K562 (cell line): ENCODE results near the gene ITGA1. TPM values are rescaled to one million over a fixed set of nuclear protein-coding genes. Genes with fewer than 3 reads are reported as not detected.

Source experiments
- ATAC-seq: fragments of 200-7000 bp; cut with Tn5 transposase; 3 replicates; pipeline ENCODE4 v1.9.1; 2020; ENCODE audit warnings: moderate library complexity
- BruUV-seq: library from RNA; stranded (reverse); fragments of 400-500 nt; replicated peaks from 2 replicates; lab custom pipeline; 2021; lab: Mats Ljungman, UMichigan
- CTCF ChIA-PET: fragments of 300-600 bp; formaldehyde crosslinking; extraction: SDS; loops from one replicate; lab custom pipeline; 2021; ENCODE audit warnings: low intra/inter-chr PET ratio; lab: Yijun Ruan, JAX
- POLR2A ChIA-PET: fragments of 300-600, 350-650 bp; sonication (Branson Sonifier 250); formaldehyde crosslinking; extraction: SDS; loops from one replicate; lab custom pipeline; 2021; ENCODE audit warnings: antibody characterized with exemption, inconsistent platforms; lab: Yijun Ruan, JAX
- DNase-seq, 4 experiments: peaks; one replicate each; pipeline versions ENCODE4 v3.0.0 to v3.0.0-alpha.2; 2011 to 2018; ENCODE audit warnings: low spot score in 3 of 4, mixed read lengths in 3 of 4; ENCODE audit errors: extremely low read depth in 1 of 4
- FAIRE-seq: peaks from 2 replicates; lab custom pipeline; 2011; peaks lifted over from hg19 to GRCh38; lab: Jason Lieb, UNC
- H2AFZ ChIP-seq: 2 replicates; pipeline ENCODE4 v1.6.0; 2011; ENCODE audit warnings: low read depth, low read length, control low read depth, inconsistent platforms
- H3K27ac ChIP-seq: fragments of 200-600 bp; 3 replicates; pipeline ENCODE4 v1.8.0; 2011; ENCODE audit warnings: low read depth, mild to moderate bottlenecking, control low read depth, inconsistent platforms, low read length, moderate library complexity, mixed read lengths; ENCODE audit errors: extremely low read depth
- H3K27me3 ChIP-seq, 2 experiments: fragments of 300-600 bp in 1 of 2; 2 replicates in 1 of 2; 3 replicates in 1 of 2; pipeline versions ENCODE4 v1.6.0 to v1.8.0; 2011; ENCODE audit warnings: inconsistent platforms in 2 of 2, low read length in 2 of 2, mild to moderate bottlenecking in 1 of 2, mixed read lengths in 1 of 2, moderate library complexity in 1 of 2; ENCODE audit not compliant: control insufficient read depth in 2 of 2, insufficient read depth in 2 of 2
- H3K36me3 ChIP-seq: fragments of 300-600 bp; 3 replicates; pipeline ENCODE4 v1.8.0; 2011; ENCODE audit warnings: mild to moderate bottlenecking, low read length, inconsistent platforms; ENCODE audit not compliant: control insufficient read depth, insufficient read depth
- H3K4me1 ChIP-seq, 2 experiments: fragments of 200-600 bp in 1 of 2; replicated peaks in 1 of 2; 2 replicates in 1 of 2; 3 replicates in 1 of 2; pipeline versions ENCODE4 v1.5.1 to v1.8.0; 2011; ENCODE audit warnings: inconsistent platforms in 2 of 2, low read length in 2 of 2, mild to moderate bottlenecking in 1 of 2, mixed read lengths in 1 of 2, moderate library complexity in 1 of 2; ENCODE audit not compliant: control insufficient read depth in 2 of 2, insufficient read depth in 2 of 2
- H3K4me2 ChIP-seq: 2 replicates; pipeline ENCODE4 v1.6.1; 2011; ENCODE audit warnings: low read length, control low read depth, inconsistent platforms, mixed read lengths; ENCODE audit not compliant: insufficient read depth
- H3K4me3 ChIP-seq: fragments of 200-600 bp; sonication (generic), shearing (Covaris generic); 2 replicates; pipeline ENCODE4 v1.5.1; 2016; ENCODE audit warnings: control low read depth, inconsistent platforms
- H3K79me2 ChIP-seq: fragments of 200-600 bp; 3 replicates; pipeline ENCODE4 v1.8.0; 2011; ENCODE audit warnings: low read length, inconsistent platforms; ENCODE audit not compliant: control insufficient read depth, insufficient read depth
- H3K9ac ChIP-seq, 2 experiments: 2 replicates each; pipeline versions ENCODE4 v1.6.0 to v1.6.1; 2011; ENCODE audit warnings: low read depth in 2 of 2, low read length in 2 of 2, control low read depth in 1 of 2, inconsistent platforms in 1 of 2, mild to moderate bottlenecking in 1 of 2, mixed read lengths in 1 of 2; ENCODE audit not compliant: insufficient read depth in 1 of 2
- H3K9me1 ChIP-seq: one replicate; pipeline ENCODE4 v1.6.0; 2011; ENCODE audit warnings: inconsistent platforms, mild to moderate bottlenecking, low read length, moderate library complexity; ENCODE audit not compliant: control insufficient read depth, insufficient read depth
- H3K9me3 ChIP-seq: replicated peaks from 2 replicates; pipeline ENCODE4 v1.5.1; 2011; ENCODE audit warnings: low read depth, low read length, inconsistent platforms; ENCODE audit not compliant: control insufficient read depth, insufficient read depth
- H4K20me1 ChIP-seq: replicated peaks from 2 replicates; pipeline ENCODE4 v1.6.1; 2011; ENCODE audit warnings: low read length, inconsistent platforms, mixed read lengths; ENCODE audit not compliant: control insufficient read depth, insufficient read depth
- ARHGAP35 ChIP-seq: fragments of 450-650 bp; IDR thresholded peaks from 2 replicates; pipeline ENCODE4 v1.6.1; 2018; ENCODE audit not compliant: partially characterized antibody
- CBFA2T3 ChIP-seq: fragments of 450-650 bp; IDR thresholded peaks from 2 replicates; pipeline ENCODE4 v1.6.1; 2017
- KDM1A ChIP-seq, 2 experiments: fragments of 450-650 bp; IDR thresholded peaks; 2 replicates each; pipeline ENCODE4 v1.6.1; 2016; ENCODE audit warnings: mild to moderate bottlenecking in 2 of 2
- PRPF4 ChIP-seq: fragments of 200-400 bp; formaldehyde crosslinking; IDR thresholded peaks from one replicate; pipeline ENCODE4 v1.6.1; 2017; ENCODE audit warnings: low read length, low read depth, mild to moderate bottlenecking; ENCODE audit not compliant: insufficient read depth, poor library complexity, severe bottlenecking
- RAD21 ChIP-seq, 2 experiments: fragments of 250-450 bp in 1 of 2; fragments of 450-650 bp in 1 of 2; sonication (Bioruptor Pico) in 1 of 2; formaldehyde crosslinking in 1 of 2; IDR thresholded peaks in 1 of 2; conservative IDR thresholded peaks in 1 of 2; 2 replicates each; pipeline versions ENCODE4 v1.4.0 to v1.8.0; 2020 to 2022; ENCODE audit warnings: mild to moderate bottlenecking in 2 of 2, moderate library complexity in 1 of 2
- RUNX1 ChIP-seq: sonication (generic); IDR thresholded peaks from 2 replicates; pipeline ENCODE4 v1.6.1; 2016; ENCODE audit warnings: antibody characterized with exemption, low read depth
- ZNF583 ChIP-seq: fragments of 250-450 bp; sonication (Bioruptor Pico); IDR thresholded peaks from 2 replicates; pipeline ENCODE4 v1.4.0; 2020
- WGBS: fragments of 100-300 bp; shearing (Covaris generic); methylation state at CpG from one replicate; pipeline ENCODE4 v1.1.6; 2016; ENCODE audit warnings: low coverage, mixed read lengths; ENCODE audit not compliant: insufficient coverage; ENCODE audit errors: missing lambda C conversion rate; 5-methylcytosine and 5-hydroxymethylcytosine counted together
- in situ Hi-C: fragments of 300-500 bp; cut with MboI; formaldehyde crosslinking; loops from 4 replicates; pipeline ENCODE4 v1.15.0; 2018; ENCODE audit warnings: inconsistent platforms, mixed read lengths
- intact Hi-C: fragments of 100-400 bp; cut with micrococcal nuclease; formaldehyde crosslinking; loops from 2 replicates; pipeline ENCODE4 v1.14.2; 2022
- polyA plus RNA-seq, 8 experiments: library from polyadenylated mRNA; depleted of rRNA in 4 of 8; stranded (reverse) in 5 of 8; unstranded in 3 of 8; fragments of >200 nt; fragmentation: Nextera tagmentation in 2 of 8; fragmentation: Illumina TruSeq in 1 of 8; extraction: Ambion mirVana in 2 of 8; extraction: Trizol in 1 of 8; gene quantifications; 2 replicates each; pipeline versions ENCODE4 v1.2.1 to v1.2.3, GENCODE V29; 2011 to 2014; ENCODE audit warnings: inconsistent platforms in 1 of 8, missing spikeins in 1 of 8
- total RNA-seq, 7 experiments: library from RNA; depleted of rRNA in 6 of 7; stranded (reverse); fragments of >200 nt in 6 of 7; fragmentation: Illumina TruSeq in 2 of 7; extraction: Trizol in 2 of 7; gene quantifications; 2 replicates each; pipeline versions ENCODE4 v1.2.1 to v1.2.3, GENCODE V29; 2011 to 2021; ENCODE audit warnings: low replicate concordance in 1 of 7
- TF ChIP-seq, protein P1 (sequence below): sonication (generic); formaldehyde crosslinking; IDR thresholded peaks from 2 replicates; pipeline ENCODE4 v1.8.1; 2023; ENCODE audit warnings: mild to moderate bottlenecking, missing genetic modification reagents
- TF ChIP-seq, protein P2 (sequence below): fragments of 150-350 bp; IDR thresholded peaks from 2 replicates; pipeline ENCODE4 v1.6.1; 2014; ENCODE audit warnings: low read depth, mild to moderate bottlenecking, low read length, borderline replicate concordance
- TF ChIP-seq, protein P3 (sequence below): fragments of 250-450 bp; sonication (Bioruptor Pico); IDR thresholded peaks from 2 replicates; pipeline ENCODE4 v1.6.1; 2021; ENCODE audit warnings: mild to moderate bottlenecking

Gene ITGA1
- total and polyA plus RNA-seq, 9 of the 15 experiments (the other 6 are each of a cell fraction or from before 2014, with no cell fraction given): 0.04 to 0.22 TPM; not detected in 7

DNA sequence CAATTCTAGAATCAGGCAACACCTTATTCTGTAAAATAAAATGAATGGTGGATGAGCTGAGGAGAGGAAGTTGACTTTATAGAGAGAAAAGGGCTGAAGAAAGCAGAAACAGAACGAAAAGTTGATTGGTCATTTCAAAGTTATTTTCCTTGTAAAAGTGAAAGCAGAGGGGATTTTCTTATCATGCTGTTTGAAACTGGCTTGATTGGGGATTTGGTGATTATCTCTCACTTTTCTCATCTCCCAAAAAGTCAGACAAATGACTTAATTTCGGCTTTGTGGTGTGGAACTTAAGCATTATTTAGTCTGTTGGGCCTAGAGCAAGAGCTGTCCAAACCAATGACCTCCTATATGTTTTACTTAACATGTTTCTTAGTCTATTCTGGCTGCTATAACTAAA is 141.0 kb downstream of the ITGA1 start:
- intact Hi-C loops (no loop called here), in situ Hi-C loops (no loop called here)
- Histone ChIP-seq H3K9ac (no peak overlapping the region), H3K27ac (no peak overlapping the region), H3K4me3 (no peak overlapping the region), H3K9me1 (no peaks in the 10 kb centered on the region), H4K20me1 (no peaks in the 10 kb centered on the region), H2AFZ (no peak overlapping the region), H3K4me1 (no peaks in the 10 kb centered on the region), H3K36me3 (no peaks in the 10 kb centered on the region), H3K79me2 (no peaks in the 10 kb centered on the region), H3K27me3 (peaks cover 0 to 4% of the 10 kb centered on the region in 2 experiments; a peak in 1 of 5 replicates), H3K9me3 (no peaks in the 10 kb centered on the region), H3K4me2 (no peak overlapping the region)
- TF ChIP-seq ZNF583 (no peak), KDM1A (IDR thresholded peaks at IDR 0.05) (no peak), PRPF4 (no peak), RUNX1 (no peak), RAD21 (CRISPR knock-in tag; conservative IDR thresholded peaks at IDR 0.05 in 1 of 2, IDR thresholded peaks at IDR 0.05 in 1 of 2) (no peak), ARHGAP35 (no peak), CBFA2T3 (no peak)
- TF ChIP-seq, protein P1, sequence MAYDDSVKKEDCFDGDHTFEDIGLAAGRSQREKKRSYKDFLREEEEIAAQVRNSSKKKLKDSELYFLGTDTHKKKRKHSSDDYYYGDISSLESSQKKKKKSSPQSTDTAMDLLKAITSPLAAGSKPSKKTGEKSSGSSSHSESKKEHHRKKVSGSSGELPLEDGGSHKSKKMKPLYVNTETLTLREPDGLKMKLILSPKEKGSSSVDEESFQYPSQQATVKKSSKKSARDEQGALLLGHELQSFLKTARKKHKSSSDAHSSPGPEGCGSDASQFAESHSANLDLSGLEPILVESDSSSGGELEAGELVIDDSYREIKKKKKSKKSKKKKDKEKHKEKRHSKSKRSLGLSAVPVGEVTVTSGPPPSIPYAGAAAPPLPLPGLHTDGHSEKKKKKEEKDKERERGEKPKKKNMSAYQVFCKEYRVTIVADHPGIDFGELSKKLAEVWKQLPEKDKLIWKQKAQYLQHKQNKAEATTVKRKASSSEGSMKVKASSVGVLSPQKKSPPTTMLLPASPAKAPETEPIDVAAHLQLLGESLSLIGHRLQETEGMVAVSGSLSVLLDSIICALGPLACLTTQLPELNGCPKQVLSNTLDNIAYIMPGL (CRISPR knock-in tag): no peak
- TF ChIP-seq, protein P2, sequence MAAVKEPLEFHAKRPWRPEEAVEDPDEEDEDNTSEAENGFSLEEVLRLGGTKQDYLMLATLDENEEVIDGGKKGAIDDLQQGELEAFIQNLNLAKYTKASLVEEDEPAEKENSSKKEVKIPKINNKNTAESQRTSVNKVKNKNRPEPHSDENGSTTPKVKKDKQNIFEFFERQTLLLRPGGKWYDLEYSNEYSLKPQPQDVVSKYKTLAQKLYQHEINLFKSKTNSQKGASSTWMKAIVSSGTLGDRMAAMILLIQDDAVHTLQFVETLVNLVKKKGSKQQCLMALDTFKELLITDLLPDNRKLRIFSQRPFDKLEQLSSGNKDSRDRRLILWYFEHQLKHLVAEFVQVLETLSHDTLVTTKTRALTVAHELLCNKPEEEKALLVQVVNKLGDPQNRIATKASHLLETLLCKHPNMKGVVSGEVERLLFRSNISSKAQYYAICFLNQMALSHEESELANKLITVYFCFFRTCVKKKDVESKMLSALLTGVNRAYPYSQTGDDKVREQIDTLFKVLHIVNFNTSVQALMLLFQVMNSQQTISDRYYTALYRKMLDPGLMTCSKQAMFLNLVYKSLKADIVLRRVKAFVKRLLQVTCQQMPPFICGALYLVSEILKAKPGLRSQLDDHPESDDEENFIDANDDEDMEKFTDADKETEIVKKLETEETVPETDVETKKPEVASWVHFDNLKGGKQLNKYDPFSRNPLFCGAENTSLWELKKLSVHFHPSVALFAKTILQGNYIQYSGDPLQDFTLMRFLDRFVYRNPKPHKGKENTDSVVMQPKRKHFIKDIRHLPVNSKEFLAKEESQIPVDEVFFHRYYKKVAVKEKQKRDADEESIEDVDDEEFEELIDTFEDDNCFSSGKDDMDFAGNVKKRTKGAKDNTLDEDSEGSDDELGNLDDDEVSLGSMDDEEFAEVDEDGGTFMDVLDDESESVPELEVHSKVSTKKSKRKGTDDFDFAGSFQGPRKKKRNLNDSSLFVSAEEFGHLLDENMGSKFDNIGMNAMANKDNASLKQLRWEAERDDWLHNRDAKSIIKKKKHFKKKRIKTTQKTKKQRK: no peak
- TF ChIP-seq, protein P3, sequence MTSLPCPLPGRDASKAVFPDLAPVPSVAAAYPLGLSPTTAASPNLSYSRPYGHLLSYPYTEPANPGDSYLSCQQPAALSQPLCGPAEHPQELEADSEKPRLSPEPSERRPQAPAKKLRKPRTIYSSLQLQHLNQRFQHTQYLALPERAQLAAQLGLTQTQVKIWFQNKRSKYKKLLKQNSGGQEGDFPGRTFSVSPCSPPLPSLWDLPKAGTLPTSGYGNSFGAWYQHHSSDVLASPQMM (CRISPR knock-in tag): no peak
- no peak for FAIRE-seq
- 0% methylated on average over 2 of the region's 2 CpGs for whole genome bisulfite sequencing
- ATAC-seq: no peak
- no TSS peak for BruUV-seq
- no peak for DNase-seq
- CTCF ChIA-PET: no interaction called here
- POLR2A ChIA-PET: no interaction called here
